Stimulated activated CD8-positive, alpha-beta memory T cell treated with anti-CD3 and anti-CD28 coated beads, Interleukin-15, amount 100 ng/mL, for 24 hours (primary cell): ENCODE measurements around the gene NECTIN1.

ENCODE experiments used
- DNase-seq: peaks from one replicate; pipeline ENCODE4 v3.0.0-alpha.2; 2020; ENCODE audit warnings: low read depth

The NECTIN1 gene

DNA sequence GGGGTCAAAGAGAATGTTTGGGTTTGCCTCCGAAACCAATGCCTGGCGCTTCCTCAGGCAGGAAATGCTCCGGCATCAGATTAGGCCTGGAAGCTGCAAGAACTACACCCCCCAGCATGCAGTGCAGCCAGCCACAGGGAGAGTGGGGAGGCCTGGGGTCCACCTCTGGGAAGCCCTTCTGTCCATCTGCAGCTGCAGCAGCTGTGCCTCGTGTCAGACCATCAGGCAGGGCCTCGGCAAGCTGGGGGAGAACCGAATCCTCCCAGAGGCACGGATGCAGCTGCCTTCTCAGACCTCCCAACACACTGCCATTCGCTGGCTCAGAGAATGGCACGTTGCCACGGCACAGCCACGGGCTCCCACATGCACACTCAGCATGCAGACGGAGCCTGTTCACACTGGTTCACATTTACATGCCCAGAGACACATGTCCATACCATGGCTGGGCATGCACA is 57.4 kb downstream of the NECTIN1 start:
- DNase-seq: no peak

DNA sequence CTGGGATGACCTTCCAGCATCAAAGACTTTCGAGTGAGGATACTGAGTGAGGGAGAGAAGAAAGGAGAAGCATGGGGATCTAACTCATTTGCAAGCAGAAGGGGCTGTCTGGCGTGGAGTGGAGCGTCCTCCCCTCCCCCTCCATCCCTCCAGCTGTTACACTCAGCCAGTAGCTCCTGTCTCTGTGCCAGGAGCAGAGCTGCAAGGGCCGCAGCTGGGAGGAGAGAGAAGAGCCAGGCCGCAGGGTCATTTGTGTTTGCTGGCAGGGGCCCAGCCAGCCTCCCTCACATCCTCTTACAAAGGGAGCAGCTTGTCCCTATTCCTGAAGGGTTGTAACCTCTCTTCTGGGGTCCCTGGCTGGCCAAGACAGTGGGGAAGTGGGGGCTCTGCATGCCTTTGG is 57.9 kb downstream of the NECTIN1 start:
- no peak for DNase-seq

DNA sequence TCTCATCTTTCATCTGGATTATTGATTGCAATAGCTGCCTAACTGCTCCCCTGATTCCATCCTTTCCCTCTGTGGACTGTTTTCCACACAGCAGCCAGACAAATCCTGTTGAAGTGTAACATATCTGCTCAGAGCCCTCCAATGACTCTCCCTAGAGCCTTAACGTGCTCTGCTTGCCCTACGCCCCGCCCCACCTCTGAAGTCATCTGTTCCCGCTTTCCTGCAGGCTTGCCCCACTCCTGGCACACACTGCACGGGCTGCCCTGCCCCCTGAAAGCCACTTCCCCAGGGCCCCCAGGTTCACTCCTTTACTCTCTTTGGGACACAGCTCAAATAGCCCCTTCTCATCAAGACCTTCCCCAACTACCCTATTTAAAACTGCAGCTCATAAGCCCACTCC is 59.5 kb downstream of the NECTIN1 start:
- DNase-seq: no peak

DNA sequence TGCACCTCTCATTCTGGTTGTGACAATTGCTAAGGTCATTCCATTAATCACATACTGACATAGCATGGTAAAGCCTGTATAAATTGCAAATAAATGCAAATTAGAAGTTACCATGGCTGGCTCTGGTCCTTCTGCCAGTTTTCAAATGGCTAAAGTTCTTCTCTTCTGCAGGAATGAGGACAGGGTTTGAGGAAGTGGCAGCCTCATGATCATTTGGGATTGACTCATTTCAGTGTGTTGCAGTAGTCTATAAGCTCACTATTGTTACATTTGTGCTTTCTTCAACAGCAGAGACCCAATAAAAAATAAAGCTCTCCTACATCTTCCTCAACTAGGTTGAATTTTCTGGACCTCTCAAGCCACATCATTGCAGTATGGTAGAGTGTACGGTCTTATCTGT is 60.3 kb downstream of the NECTIN1 start:
- DNase-seq: no peak

DNA sequence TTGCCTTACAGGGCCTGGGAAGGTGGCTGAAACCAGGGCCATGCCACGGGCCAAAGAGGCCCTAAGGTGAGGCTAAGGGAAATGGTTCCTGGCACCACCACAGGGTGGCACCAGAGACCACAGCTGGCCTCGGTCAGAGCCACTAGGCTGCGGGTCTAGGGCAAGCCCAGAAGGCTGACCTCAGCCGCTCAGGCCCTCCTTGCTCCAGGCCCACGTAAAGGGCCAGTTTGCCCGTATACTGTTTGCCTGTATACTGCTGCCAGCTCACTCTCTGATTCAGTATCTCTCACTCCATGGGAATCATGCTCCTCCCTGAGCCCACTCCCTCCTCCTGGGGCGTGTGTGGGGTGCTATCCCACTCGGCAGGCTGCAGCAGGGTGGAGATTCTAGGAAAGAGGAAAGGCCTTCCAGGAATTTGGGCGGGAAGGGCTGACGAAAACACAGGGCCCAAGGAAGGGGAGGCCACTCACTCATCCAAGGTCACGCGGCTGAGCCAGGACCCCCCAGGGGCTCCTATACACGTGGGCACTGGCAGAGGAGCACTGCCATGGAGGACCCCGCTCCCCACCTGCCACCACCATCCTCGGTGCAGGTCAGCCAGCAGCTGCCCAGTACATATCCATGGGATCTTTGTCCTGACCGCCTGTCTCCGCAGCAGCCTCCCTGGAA is 62.4 kb downstream of the NECTIN1 start:
- peak; percentile 31 for DNase-seq

- no peak for DNase-seq
These were observed 62.9 kb downstream of the NECTIN1 start for GRCh38 chr11:119666061-119666460.

DNA sequence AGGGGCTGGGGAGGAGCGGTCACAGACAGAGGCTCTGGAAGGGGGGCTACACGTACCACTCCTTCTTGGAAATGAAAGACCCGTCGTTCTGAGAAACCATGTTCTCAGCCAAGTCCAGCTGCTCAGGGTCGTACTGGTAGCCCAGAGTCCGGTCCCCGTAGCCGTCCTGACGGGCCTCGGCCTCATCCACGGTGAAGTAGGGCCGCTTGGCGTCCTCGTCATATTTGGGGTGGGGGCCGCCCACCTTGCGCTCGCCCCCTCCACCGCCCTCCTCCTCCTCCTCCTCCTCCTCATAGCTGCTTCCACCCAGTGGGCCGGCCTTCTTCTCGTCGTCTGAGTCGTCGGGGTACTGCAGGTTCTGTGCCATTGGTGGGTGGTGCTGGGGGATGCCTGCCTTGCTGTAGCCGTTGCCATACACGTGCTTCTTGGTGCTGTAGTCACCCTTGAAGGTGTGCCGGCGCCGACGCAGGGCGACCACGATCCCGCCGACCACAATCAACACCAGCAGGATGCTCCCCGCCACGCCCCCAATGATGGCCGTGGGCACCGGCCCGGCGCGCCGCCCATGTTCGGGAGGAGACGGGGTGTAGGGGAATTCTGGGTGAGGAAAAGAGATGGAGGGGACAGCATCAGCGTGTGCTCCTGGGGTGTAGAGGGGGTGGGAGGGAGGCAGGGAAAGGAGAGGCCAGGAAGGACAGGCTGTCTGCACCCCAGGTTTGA is 64.1 kb downstream of the NECTIN1 start:
- DNase-seq: no peak

GRCh38 chr11:119664063-119664572 is 64.9 kb downstream of the NECTIN1 start:
- no peak for DNase-seq

DNA sequence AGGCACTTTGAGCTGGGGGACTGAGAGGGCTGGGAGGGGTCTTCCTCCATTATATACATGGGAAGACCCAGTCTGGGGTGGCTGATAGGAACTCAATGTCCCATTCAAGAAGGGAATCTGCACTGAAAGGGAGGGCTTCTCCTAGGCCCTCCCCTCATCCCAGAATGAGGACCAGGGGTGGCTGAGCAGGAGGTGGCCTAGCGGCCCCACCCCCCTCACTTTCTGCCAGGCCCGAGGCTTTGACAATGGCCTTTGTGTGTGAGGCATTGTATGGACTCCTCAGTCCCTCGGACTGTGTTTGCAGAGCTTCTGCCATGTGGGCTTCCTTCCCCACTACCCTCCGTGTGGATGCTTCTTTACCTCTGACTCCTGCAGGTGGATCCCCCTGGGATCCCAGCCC is 65.7 kb downstream of the NECTIN1 start:
- no peak for DNase-seq

DNA sequence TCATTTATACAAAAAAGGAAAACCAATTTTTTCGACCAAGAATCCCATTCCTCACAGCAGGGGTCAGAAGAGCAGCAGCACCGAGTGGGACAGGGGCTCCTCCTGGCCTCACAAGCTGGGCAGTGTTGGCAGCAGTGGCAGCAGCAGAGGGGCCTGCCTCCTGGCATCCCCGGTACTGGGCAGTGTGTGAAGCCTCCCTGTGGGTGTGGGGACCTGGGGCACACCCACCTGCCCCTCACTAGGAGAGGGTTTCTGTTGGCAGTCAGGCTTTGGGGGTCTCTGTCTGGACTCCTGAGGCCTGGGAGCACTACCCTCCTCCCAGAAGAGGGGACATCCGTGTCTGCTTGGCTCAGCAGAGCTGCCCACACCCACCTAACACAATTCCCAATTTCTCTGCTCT is 67.8 kb downstream of the NECTIN1 start:
- no peak for DNase-seq

GRCh38 chr11:119659971-119660723 is 68.9 kb downstream of the NECTIN1 start:
- no peak for DNase-seq

GRCh38 chr11:119652907-119653659 is 75.9 kb downstream of the NECTIN1 start:
- DNase-seq: no peak

DNA sequence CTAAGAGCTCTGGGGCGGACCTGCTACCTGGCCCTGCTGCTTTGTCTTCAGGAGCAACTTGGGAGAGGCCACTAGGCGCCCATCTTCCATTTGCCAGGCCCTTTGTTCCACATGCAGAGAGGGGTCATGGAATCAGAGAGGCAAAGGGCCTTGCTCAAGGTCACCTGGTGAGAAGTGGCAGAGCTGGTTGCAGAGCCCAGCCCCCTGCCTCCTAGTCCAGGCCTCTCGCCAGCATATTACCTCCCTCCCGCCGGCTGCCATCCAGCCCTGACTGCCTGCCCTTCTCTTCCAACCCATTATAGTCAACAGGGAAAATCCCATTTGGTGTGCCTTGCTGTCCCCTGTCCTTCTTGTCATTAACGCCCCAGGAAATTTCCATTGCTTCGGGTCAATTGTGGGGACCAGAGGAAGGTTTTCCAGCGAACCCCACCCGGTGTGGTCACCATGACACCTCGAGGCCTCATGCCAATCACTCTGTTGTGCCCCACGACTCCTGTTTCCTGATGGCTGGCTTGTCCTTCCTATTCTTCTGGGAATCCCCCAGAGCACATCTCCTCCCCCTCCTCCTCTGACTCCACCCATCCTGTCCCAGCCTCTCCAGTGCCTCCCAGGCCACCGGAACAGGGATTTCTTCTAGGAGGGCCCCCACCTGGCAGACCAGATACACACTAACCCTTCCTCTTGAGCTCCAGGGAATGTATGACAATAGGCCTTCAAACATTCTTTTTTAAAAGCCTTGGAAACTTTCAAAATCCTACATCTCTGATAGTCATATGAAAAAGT is 77.0 kb downstream of the NECTIN1 start:
- no peak for DNase-seq

GRCh38 chr11:119650251-119650650 is 78.7 kb downstream of the NECTIN1 start:
- no peak for DNase-seq

DNA sequence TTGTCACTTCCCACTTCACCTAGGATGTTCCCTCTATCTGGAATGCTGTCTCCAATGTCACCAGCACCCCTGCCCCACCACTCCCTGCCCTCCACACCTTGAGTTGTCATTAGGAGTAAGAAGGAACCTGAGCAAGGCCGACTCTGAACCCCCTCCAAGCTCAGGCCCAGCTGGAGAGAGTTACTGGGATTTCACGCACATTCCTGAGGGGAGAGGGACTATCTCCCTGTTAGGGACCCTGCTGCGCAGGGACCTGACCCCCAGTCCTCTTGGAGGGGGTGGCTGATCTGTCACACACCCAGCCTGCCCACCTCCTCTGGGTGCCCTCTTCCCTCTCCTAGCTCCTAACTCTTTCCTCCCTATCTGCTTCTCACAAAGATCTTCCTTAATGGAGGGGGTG is 81.7 kb downstream of the NECTIN1 start:
- no peak for DNase-seq

DNA sequence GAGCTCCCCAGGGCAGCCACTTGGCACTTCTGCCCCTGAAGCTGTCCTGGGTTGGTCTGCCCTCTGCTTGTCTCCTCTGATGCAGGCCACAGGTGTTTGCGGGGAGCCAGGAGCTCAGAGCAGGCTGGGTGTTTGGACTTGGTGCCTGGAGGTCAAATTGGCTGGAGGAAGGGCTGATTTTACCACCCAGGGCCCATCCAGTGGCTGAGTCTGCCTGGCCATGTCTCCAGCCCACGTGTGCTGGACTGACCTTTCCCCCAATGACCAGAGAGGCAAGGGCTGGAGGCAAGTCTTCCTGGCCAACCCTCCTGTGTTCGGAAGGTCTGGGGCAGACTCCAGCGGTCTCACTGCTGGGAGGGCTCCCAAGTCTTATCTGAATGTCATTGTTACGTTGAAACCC is 84.0 kb downstream of the NECTIN1 start:
- DNase-seq: no peak

GRCh38 chr11:119644502-119644901 is 84.5 kb downstream of the NECTIN1 start:
- DNase-seq: no peak

DNA sequence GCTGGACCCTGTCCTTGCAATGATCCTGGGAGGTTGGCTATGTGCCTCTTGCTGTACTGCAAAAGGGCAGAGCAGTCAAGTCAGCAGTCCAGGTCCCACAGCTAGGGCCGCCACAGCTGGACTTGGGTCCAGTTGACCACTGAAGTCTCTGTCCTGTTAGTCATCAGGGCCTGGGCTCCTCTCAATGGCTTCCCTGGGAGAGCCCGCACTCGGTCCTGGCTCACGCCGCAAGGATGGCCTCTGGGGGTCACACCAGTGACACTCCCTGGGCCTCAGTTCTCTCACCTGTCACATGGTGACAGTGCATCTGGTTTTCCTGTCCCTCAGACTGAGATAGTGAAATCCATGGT is 85.1 kb downstream of the NECTIN1 start:
- no peak for DNase-seq

DNA sequence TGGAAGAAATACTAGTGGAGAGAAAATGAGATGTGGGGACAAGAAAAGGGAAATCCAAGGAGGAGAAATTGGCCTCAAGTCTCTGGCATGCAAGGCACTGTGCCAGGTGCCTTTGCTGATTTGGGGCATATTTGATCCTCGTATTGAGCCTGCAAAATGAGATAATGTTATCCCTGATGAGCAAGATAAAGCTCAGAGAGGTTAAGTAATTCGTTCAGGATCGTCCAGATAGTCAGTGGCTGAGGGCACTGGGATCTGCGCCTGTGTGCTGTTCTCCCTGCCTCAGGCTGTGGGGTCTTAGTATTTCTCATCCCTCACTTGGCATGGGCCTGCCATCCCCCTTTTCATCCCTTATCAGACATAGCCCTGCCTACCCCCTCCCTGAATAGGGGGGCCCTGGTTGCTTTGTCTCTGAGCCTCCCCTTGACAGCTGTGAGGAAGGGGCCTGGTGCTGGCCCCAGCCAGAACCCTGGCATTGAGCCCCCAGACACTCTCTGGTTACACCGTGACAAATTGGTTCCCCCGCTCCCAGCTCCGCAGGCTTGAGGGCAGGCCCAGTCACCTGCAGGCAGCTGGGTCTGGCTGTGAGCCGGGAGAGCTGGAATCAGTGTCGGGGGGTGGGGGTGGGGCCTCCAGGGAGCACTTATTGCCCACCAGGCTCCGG is 85.7 kb downstream of the NECTIN1 start:
- DNase-seq: no peak

DNA sequence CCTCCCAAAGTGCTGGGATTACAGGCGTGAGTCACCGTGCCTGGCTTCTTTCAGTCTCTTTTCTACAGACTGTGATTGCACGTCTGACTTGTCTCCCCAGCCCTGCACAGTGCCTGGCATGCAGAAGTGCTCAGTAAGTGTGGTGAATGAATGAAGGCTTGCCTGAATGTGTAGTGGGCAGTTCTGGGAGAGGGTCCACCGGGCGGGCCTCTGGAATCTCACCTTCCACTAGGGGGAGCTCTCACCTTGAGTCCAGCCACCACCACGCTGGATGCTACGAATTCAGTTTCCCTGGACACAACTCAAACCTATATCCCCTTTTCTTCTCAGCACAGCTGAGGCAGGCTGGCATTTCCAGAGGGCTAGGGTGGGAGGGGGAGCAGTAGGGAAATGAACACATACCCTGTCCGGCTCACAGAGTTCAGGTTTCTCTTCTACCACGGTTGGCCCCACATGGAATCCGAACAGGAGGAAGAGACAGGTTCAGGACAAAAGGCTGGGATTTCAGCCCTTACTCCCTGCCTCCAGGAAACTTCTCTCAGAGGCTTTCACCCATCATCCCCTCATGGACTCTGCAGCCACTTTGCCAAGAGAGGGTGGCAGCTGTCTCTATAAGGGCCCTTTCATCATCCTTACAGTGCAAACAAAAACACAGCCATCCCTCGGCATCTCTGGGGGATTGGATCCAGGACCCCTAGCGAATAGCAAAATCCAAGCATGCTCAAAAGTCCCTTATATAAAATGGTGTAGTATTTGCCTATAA is 86.8 kb downstream of the NECTIN1 start:
- DNase-seq: no peak
